BLaER1 (cell line): ENCODE measurements around the gene ZNF525.
"Not testable (repeated sequence)": the region's sequence is repeated elsewhere in the genome, so short reads cannot be mapped to it uniquely, and the experiment has no call there.

Experiments
- H3K27ac ChIP-seq: shearing (Covaris generic); formaldehyde crosslinking; 2 replicates; pipeline ENCODE4 v1.8.1; 2022
- H3K27me3 ChIP-seq: shearing (Covaris generic); formaldehyde crosslinking; 2 replicates; pipeline ENCODE4 v1.8.1; 2022
- H3K36me3 ChIP-seq: shearing (Covaris generic); formaldehyde crosslinking; 2 replicates; pipeline ENCODE4 v1.8.1; 2022
- H3K4me1 ChIP-seq: shearing (Covaris generic); formaldehyde crosslinking; 2 replicates; pipeline ENCODE4 v1.8.1; 2022
- H3K4me2 ChIP-seq: shearing (Covaris generic); formaldehyde crosslinking; 2 replicates; pipeline ENCODE4 v1.8.1; 2022
- H3K4me3 ChIP-seq: shearing (Covaris generic); formaldehyde crosslinking; 2 replicates; pipeline ENCODE4 v1.8.1; 2022
- H3K9ac ChIP-seq: shearing (Covaris generic); formaldehyde crosslinking; 2 replicates; pipeline ENCODE4 v1.8.1; 2022
- H3K9me3 ChIP-seq: shearing (Covaris generic); formaldehyde crosslinking; 2 replicates; pipeline ENCODE4 v1.8.1; 2022
- H4K20me1 ChIP-seq: shearing (Covaris generic); formaldehyde crosslinking; 2 replicates; pipeline ENCODE4 v1.8.1; 2022
- Cebpa-rat ChIP-seq: shearing (Covaris generic); IDR thresholded peaks from 2 replicates; pipeline ENCODE4 v1.8.1; 2022

ZNF525 gene

GRCh38 chr19:53394974-53395839 lies 29.7 kb downstream of the ZNF525 start, which contains the start of gene ZNF765:
Gene ZNF765 (plus strand): TSS chr19:53395149. CDS start chr19:53398016, 2,867 bp downstream.
- peaks cover 29% of the 10 kb centered on the region for H3K4me1 ChIP-seq
- H3K27me3 ChIP-seq: no peaks in the 10 kb centered on the region
- H4K20me1 ChIP-seq: peaks cover 20% of the 10 kb centered on the region; the same call in 1 of the 2 replicates
- H3K4me2 ChIP-seq: peak within 1 kb of the TSS; percentile 87
- TF ChIP-seq Cebpa-rat: no peak
- peak within 1 kb of the TSS; percentile 76 for H3K27ac ChIP-seq
- H3K4me3 ChIP-seq: peak within 1 kb of the TSS; percentile 86
- H3K36me3 ChIP-seq: peaks cover 32% of the 10 kb centered on the region
- H3K9me3 ChIP-seq: peaks cover 36% of the 10 kb centered on the region
- H3K9ac ChIP-seq: peak within 1 kb of the TSS; percentile 89

GRCh38 chr19:53395840-53396524 lies 30.5 kb downstream of the ZNF525 start:
- Histone ChIP-seq H3K4me1 (peaks cover 22% of the 10 kb centered on the region), H3K36me3 (peaks cover 39% of the 10 kb centered on the region), H4K20me1 (peaks cover 20% of the 10 kb centered on the region; the same call in 1 of the 2 replicates), H3K4me2 (peak overlapping the region; percentile 87), H3K9me3 (peaks cover 35% of the 10 kb centered on the region), H3K27ac (peak overlapping the region; percentile 76), H3K9ac (peak overlapping the region; percentile 89), H3K4me3 (peak overlapping the region; percentile 86)
- not testable (repeated sequence) for H3K27me3 ChIP-seq

GRCh38 chr19:53396525-53396868 lies 31.0 kb downstream of the ZNF525 start:
- H3K4me2 ChIP-seq: peak overlapping the region; percentile 87
- peaks cover 35% of the 10 kb centered on the region for H3K9me3 ChIP-seq
- H3K9ac ChIP-seq: peak overlapping the region; percentile 89; the same call in 1 of the 2 replicates
- H3K36me3 ChIP-seq: peaks cover 44% of the 10 kb centered on the region
- H3K4me3 ChIP-seq: peak overlapping the region; percentile 86
- no peaks in the 10 kb centered on the region for H3K27me3 ChIP-seq
- no peak for TF ChIP-seq Cebpa-rat
- peaks cover 22% of the 10 kb centered on the region for H3K4me1 ChIP-seq
- H4K20me1 ChIP-seq: peaks cover 20% of the 10 kb centered on the region; the same call in 1 of the 2 replicates
- no peak overlapping the region for H3K27ac ChIP-seq

- Histone ChIP-seq H3K36me3 (peaks cover 50% of the 10 kb centered on the region), H3K9me3 (peaks cover 47% of the 10 kb centered on the region), H3K4me1 (peaks cover 22% of the 10 kb centered on the region)
Measured at GRCh38 chr19:53397918-53398317, 32.4 kb downstream of the ZNF525 start.

GRCh38 chr19:53409505-53410204 lies 44.1 kb downstream of the ZNF525 start:
- H3K27ac ChIP-seq: no peak overlapping the region
- no peak overlapping the region for H3K4me2 ChIP-seq
- H3K9me3 ChIP-seq: peaks cover 93% of the 10 kb centered on the region
- no peak for TF ChIP-seq Cebpa-rat
- peaks cover 92% of the 10 kb centered on the region for H3K36me3 ChIP-seq
- no peak overlapping the region for H3K9ac ChIP-seq
- no peaks in the 10 kb centered on the region for H3K27me3 ChIP-seq
- H3K4me3 ChIP-seq: no peak overlapping the region
- H4K20me1 ChIP-seq: no peaks in the 10 kb centered on the region
- no peaks in the 10 kb centered on the region for H3K4me1 ChIP-seq

More at GRCh38 chr19:53397918-53398317, 32.4 kb downstream of the ZNF525 start:
- H3K27ac ChIP-seq, H3K4me3 ChIP-seq, H3K4me2 ChIP-seq, H3K27me3 ChIP-seq, H3K9ac ChIP-seq: not testable (repeated sequence)
- peaks cover 20% of the 10 kb centered on the region; the same call in 1 of the 2 replicates for H4K20me1 ChIP-seq

GRCh38 chr19:53420520-53421315 lies 55.2 kb downstream of the ZNF525 start:
- not testable (repeated sequence) for H3K4me2 ChIP-seq, H4K20me1 ChIP-seq, H3K27ac ChIP-seq, H3K4me1 ChIP-seq, H3K36me3 ChIP-seq, H3K9ac ChIP-seq, H3K4me3 ChIP-seq, H3K27me3 ChIP-seq
- H3K9me3 ChIP-seq: peaks cover 17% of the 10 kb centered on the region; the same call in 1 of the 2 replicates

- Histone ChIP-seq H4K20me1 (no peaks in the 10 kb centered on the region), H3K36me3 (no peaks in the 10 kb centered on the region), H3K9me3 (peaks cover 5% of the 10 kb centered on the region; the same call in 1 of the 2 replicates), H3K27ac (no peak overlapping the region), H3K4me2 (no peak overlapping the region), H3K9ac (no peak overlapping the region), H3K4me1 (no peaks in the 10 kb centered on the region), H3K4me3 (no peak overlapping the region), H3K27me3 (no peaks in the 10 kb centered on the region)
- TF ChIP-seq Cebpa-rat: no peak
Measured at GRCh38 chr19:53422551-53422950, 57.0 kb downstream of the ZNF525 start.

GRCh38 chr19:53423074-53423473 lies 57.6 kb downstream of the ZNF525 start:
- not testable (repeated sequence) for H3K4me2 ChIP-seq, H3K36me3 ChIP-seq, H3K9ac ChIP-seq, H3K4me1 ChIP-seq, H4K20me1 ChIP-seq, H3K4me3 ChIP-seq, H3K27me3 ChIP-seq, H3K9me3 ChIP-seq, H3K27ac ChIP-seq

GRCh38 chr19:53423680-53424079 lies 58.2 kb downstream of the ZNF525 start:
- H3K4me2 ChIP-seq, H3K27ac ChIP-seq, H3K4me3 ChIP-seq, H4K20me1 ChIP-seq, H3K9ac ChIP-seq, H3K36me3 ChIP-seq, H3K9me3 ChIP-seq, H3K4me1 ChIP-seq, H3K27me3 ChIP-seq: not testable (repeated sequence)
